Measurements from ENCODE around the gene ESYT2. TPM values are rescaled to one million over a fixed set of nuclear protein-coding genes. Genes with fewer than 3 reads are reported as not detected.
"Not testable (repeated sequence)": the region's sequence is repeated elsewhere in the genome, so short reads cannot be mapped to it uniquely, and the experiment has no call there.

The ESYT2 gene
- total RNA-seq, 1 donor from 2014 or later, result 31.8 TPM

GRCh38 chr7:158699341-158699740 is 130.0 kb downstream of the ESYT2 start:
- no peak overlapping the region for H3K4me3 Mint-ChIP-seq (ENCODE audit: unreplicated experiment)
- peaks cover 27% of the 10 kb centered on the region for H3K36me3 Mint-ChIP-seq (ENCODE audit: low read depth, unreplicated experiment)
- no peak for DNase-seq (ENCODE audit: low spot score)
- peaks cover 4% of the 10 kb centered on the region for H3K27me3 Mint-ChIP-seq (ENCODE audit: unreplicated experiment)
- H3K4me1 Mint-ChIP-seq (ENCODE audit: unreplicated experiment), result peaks cover 12% of the 10 kb centered on the region
- H3K27ac Mint-ChIP-seq (ENCODE audit: unreplicated experiment), result no peak overlapping the region
- no peak for TF ChIP-seq CTCF (IDR thresholded peaks at IDR 0.05; ENCODE audit: unreplicated experiment)
- H3K9me3 Mint-ChIP-seq (ENCODE audit: unreplicated experiment), result no peaks in the 10 kb centered on the region

- H3K9me3 Mint-ChIP-seq (ENCODE audit: unreplicated experiment), result no peaks in the 10 kb centered on the region
- peaks cover 27% of the 10 kb centered on the region for H3K36me3 Mint-ChIP-seq (ENCODE audit: low read depth, unreplicated experiment)
- DNase-seq (ENCODE audit: low spot score), result no peak
- no peak for TF ChIP-seq CTCF (IDR thresholded peaks at IDR 0.05; ENCODE audit: unreplicated experiment)
- peaks cover 4% of the 10 kb centered on the region for H3K27me3 Mint-ChIP-seq (ENCODE audit: unreplicated experiment)
- H3K4me1 Mint-ChIP-seq (ENCODE audit: unreplicated experiment), result peaks cover 12% of the 10 kb centered on the region
- H3K4me3 Mint-ChIP-seq (ENCODE audit: unreplicated experiment), result no peak overlapping the region
- no peak overlapping the region for H3K27ac Mint-ChIP-seq (ENCODE audit: unreplicated experiment)
Observed at GRCh38 chr7:158698657-158699195, 130.6 kb downstream of the ESYT2 start.

DNA sequence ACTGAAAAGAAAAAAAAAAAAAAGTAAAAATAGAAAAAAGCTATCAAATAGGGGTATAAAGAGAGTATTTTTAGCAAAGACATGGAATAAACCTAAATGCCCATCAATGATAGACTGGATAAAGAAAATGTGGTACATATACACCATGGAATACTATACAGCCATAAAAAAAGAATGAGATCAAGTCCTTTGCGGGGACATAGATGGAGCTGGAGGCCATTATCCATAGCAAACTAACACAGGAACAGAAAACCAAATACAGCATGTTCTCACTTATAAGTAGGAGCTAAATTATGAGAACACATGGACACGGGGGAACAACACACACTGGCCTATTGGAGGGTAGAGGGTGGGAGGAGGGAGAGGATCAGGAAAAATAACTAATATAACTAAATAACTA is 131.7 kb downstream of the ESYT2 start:
- not testable (repeated sequence) for H3K27ac Mint-ChIP-seq (ENCODE audit: unreplicated experiment); H3K4me3 Mint-ChIP-seq (ENCODE audit: unreplicated experiment); H3K27me3 Mint-ChIP-seq (ENCODE audit: unreplicated experiment); H3K9me3 Mint-ChIP-seq (ENCODE audit: unreplicated experiment); H3K4me1 Mint-ChIP-seq (ENCODE audit: unreplicated experiment); DNase-seq (ENCODE audit: low spot score)
- peaks cover 24% of the 10 kb centered on the region for H3K36me3 Mint-ChIP-seq (ENCODE audit: low read depth, unreplicated experiment)

DNA sequence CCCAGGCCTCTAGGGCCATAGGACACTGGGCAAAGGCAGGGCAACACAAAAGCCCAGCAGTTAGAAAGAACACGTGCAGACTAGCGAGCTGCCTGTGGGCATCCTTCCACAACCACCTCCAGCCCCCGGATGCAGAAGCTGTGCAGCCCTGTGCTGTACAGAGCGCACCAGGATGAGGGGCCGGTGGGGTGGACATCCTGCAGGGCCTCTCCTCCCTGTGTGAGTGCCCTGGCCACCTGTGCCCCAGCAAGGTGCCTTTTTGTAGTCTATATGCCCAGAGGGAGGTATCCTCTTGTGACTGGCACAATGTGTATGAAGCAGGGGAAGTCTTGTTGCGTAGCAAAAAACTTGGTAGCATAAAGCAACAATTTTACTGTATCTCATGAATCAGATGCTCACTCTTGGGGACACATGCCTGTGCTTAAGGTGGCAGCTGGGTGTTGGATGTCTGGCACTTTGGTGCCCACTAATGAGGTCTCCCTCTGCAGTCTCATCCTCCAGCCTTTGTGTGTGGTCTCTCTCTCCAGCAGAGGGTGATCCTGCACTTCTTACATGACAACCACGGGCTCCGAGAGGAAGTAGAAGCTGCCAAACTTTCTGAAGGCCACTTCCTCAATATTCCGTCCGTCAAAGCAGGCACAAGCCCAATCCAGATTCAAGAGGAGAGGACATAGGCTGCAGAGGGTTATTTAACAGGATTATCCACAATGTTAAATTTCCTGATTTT is 133.4 kb downstream of the ESYT2 start:
- Mint-ChIP-seq H3K27ac (ENCODE audit: unreplicated experiment) (no peak overlapping the region), H3K4me1 (ENCODE audit: unreplicated experiment) (no peaks in the 10 kb centered on the region), H3K9me3 (ENCODE audit: unreplicated experiment) (no peaks in the 10 kb centered on the region), H3K36me3 (ENCODE audit: low read depth, unreplicated experiment) (peaks cover 18% of the 10 kb centered on the region), H3K4me3 (ENCODE audit: unreplicated experiment) (no peak overlapping the region), H3K27me3 (ENCODE audit: unreplicated experiment) (no peaks in the 10 kb centered on the region)
- peak; percentile 37 for DNase-seq (ENCODE audit: low spot score)
- TF ChIP-seq CTCF (IDR thresholded peaks at IDR 0.05; ENCODE audit: unreplicated experiment), result no peak

DNA sequence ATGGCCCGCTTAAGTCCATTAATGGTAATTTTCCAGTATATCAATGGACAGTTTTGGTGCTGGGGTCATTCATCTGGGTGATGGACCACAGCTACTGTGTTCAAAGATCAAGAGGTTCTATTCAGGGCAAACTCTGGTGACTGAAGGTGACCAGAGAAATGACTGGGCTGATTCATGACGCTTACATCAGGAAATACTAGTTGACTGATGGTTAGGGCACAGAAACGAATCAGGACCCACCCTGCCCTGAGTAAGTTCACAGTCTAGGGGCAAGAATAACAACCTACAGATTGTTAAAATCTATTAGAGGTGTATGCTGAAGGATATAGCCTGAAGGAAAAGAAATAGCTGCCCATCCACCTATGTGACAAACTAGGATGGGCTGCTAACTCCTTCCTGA is 134.3 kb downstream of the ESYT2 start:
- peaks cover 17% of the 10 kb centered on the region for H3K36me3 Mint-ChIP-seq (ENCODE audit: low read depth, unreplicated experiment)
- no peak for TF ChIP-seq CTCF (IDR thresholded peaks at IDR 0.05; ENCODE audit: unreplicated experiment)
- no peaks in the 10 kb centered on the region for H3K27me3 Mint-ChIP-seq (ENCODE audit: unreplicated experiment)
- no peak overlapping the region for H3K27ac Mint-ChIP-seq (ENCODE audit: unreplicated experiment)
- no peaks in the 10 kb centered on the region for H3K4me1 Mint-ChIP-seq (ENCODE audit: unreplicated experiment)
- no peaks in the 10 kb centered on the region for H3K9me3 Mint-ChIP-seq (ENCODE audit: unreplicated experiment)
- H3K4me3 Mint-ChIP-seq (ENCODE audit: unreplicated experiment), result no peak overlapping the region
- DNase-seq (ENCODE audit: low spot score), result no peak

All from endothelial cell (in vitro differentiated cells).